ENCODE results near the gene FKBP1A. TPM values are rescaled to one million over a fixed set of nuclear protein-coding genes. Genes with fewer than 3 reads are reported as not detected.

The FKBP1A gene
- total RNA-seq, 1 donor from 2014 or later = 291 TPM

DNA sequence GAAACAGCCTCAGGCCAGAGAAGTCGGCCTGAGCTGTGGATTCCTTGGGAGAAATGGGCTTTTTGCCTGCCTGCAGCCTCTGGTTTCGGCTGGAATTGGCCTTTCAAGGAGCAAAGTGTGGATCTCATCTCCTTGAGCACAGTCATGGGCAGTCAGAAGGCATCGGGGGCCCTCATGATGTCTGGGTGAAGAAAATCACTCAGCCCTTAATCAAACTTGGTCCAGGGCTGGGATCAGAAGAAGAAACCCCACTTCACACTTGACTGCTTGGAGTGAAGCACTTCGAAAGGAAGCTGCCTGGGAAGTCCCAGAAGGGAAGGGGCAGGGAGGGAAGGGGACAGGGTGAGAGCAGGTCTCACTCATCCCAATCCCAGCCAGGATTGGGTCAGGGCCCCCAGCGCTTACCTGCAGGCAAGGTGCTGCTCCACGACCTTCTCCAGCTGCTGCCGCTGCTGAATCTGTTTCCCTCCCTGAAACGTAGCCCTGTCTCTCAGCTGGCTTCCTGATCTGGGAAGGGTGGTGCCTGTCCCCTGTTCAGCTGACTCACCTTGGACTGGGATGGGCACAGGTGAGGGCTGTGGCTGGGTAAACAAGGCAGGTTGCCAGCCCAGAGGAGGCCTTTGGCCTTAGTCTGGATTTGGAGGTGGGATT, 64.0 kb downstream of the FKBP1A start, which contains the start of gene SDCBP2:
Gene SDCBP2 (minus strand): TSS at position 460 of the 651 bp plus-strand sequence. CDS start 8,723 bp downstream, outside the sequence.
- TF ChIP-seq, protein P1, sequence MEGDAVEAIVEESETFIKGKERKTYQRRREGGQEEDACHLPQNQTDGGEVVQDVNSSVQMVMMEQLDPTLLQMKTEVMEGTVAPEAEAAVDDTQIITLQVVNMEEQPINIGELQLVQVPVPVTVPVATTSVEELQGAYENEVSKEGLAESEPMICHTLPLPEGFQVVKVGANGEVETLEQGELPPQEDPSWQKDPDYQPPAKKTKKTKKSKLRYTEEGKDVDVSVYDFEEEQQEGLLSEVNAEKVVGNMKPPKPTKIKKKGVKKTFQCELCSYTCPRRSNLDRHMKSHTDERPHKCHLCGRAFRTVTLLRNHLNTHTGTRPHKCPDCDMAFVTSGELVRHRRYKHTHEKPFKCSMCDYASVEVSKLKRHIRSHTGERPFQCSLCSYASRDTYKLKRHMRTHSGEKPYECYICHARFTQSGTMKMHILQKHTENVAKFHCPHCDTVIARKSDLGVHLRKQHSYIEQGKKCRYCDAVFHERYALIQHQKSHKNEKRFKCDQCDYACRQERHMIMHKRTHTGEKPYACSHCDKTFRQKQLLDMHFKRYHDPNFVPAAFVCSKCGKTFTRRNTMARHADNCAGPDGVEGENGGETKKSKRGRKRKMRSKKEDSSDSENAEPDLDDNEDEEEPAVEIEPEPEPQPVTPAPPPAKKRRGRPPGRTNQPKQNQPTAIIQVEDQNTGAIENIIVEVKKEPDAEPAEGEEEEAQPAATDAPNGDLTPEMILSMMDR (IDR thresholded peaks at IDR 0.05) = no peak
- peak; percentile 32 to 56 for ATAC-seq
- intact Hi-C loops (cut with DNase I) = no loop called here
- Histone ChIP-seq H3K4me3 (no peak within 1 kb of the TSS), H3K4me1 (peaks cover 74% of the 10 kb centered on the region), H3K27ac (peak within 1 kb of the TSS; percentile 98), H3K9me3 (no peaks in the 10 kb centered on the region), H3K36me3 (no peaks in the 10 kb centered on the region), H3K27me3 (ENCODE audit: low read depth) (no peaks in the 10 kb centered on the region)
- peak; percentile 72 for DNase-seq

DNA sequence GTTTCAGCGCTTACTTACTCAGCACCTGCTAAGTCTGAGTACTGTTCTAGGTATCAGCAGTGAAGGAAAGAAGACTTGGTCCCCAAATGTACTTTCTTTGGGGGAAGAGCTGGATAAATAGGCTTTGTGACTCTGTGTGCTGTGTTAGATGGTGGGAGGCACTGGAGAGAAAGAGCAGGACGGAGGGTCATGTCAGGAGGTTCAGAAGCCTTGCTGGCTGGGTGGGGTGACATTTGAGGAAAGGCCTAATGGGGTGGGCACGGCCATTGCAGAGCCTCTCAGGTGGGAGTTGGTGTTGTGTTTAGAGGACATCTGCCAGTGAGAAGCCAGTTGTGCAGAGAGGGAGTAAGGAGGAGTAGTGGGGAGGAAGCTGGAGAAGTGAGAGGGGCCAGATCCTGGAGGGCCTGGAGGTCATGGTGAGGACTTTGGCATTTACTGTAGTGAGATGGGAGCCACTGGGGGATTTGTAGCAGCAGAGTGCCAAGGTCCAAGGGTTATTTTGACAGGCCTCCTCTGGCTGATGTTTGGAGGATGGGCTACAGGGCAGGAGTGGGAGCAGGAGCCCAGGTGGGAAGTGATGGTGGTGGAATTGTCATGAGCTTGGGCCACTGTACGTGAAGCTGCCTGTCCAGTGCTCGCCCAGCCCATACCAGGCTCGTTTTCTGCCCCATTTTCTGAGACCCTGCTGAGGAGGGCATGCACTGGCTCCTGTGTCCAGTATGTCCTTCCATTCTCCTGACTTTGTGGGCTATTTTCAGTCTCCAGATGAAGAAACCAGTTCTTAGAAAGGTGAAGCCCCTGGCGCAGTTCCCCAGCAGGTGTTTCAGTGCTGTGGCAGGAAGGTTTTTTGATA, 64.8 kb downstream of the FKBP1A start:
- H3K4me3 ChIP-seq = no peak overlapping the region
- ATAC-seq (no peak), DNase-seq (no peak)

DNA sequence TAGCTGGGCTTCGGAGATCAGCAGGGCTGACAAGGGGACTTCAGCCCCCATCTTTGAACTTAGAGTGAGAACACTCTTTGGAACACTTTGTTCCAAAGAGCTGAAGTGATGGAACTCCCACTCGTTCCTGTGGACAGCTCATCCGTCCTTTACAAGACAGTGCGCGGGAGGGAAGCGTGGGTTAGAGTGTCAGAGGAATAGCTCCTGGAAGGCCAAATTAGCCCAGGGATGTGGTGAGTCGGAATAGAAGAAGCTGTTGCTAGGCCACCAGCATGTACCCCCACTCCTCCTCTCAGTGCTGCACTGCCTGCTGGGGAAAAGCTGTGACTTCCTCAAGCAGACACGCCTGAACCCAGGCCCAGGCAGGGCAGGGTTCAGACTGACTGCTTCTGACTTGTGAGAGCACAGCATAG, 65.6 kb downstream of the FKBP1A start:
- intact Hi-C loops (cut with DNase I) = no loop called here
- TF ChIP-seq, protein P1 (IDR thresholded peaks at IDR 0.05) = no peak
- ATAC-seq = peak; percentile 6 to 17

More for the DNA sequence above, 64.8 kb downstream of the FKBP1A start:
- TF ChIP-seq, protein P1 (IDR thresholded peaks at IDR 0.05) = no peak
- Histone ChIP-seq H3K4me1 (peaks cover 70% of the 10 kb centered on the region), H3K27ac (peak overlapping the region; percentile 98), H3K9me3 (no peaks in the 10 kb centered on the region), H3K36me3 (no peaks in the 10 kb centered on the region), H3K27me3 (ENCODE audit: low read depth) (no peaks in the 10 kb centered on the region)
- intact Hi-C loops (cut with DNase I) = no loop called here

DNA sequence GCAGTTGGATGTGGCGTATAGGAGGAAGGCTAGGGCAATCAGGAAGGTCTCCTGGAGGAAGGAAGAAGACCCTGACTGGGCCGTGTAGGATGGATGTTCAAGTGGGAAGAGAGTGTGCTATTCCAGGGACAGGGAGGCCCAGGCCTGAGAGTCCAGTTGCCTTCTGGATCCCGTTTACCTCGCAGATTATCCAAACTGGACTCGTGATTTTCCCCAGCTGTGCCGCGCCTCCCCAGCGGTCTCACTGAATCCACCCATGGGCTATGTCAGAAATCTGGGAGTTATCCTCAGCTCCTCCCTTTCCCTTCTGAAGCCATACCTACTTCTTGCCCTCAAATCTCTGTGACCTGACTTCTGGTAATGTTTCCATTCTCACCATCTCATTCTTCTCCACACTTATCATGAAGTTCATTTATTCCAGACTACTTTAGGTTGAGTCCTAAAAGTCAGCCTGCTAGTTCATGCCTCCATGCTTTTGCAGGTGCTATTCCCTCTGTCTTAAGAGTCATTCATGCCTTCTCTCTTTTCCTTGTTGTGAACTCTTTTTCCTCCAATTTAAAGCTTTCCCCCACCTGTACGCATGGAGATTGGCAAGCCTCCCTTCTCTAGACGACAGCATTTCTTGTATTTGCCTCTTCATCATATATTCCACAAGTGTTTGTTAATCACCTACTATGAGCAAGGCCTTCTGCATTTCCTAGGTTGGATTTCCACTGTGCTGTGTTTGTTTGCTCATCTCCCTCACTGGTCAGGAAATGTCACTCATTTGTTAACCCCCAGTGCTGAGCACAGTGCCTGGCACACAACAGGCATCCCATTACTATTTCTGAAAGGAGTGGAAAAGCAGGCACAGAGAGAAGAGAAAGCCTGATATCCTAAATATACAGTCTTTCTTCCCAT, 66.6 kb downstream of the FKBP1A start:
- H3K4me1 ChIP-seq = peaks cover 71% of the 10 kb centered on the region
- no peak for ATAC-seq
- intact Hi-C loops (cut with DNase I) = no loop called here

More for the DNA sequence above, 65.6 kb downstream of the FKBP1A start:
- H3K27ac ChIP-seq = peak overlapping the region; percentile 98
- H3K4me3 ChIP-seq = no peak overlapping the region
- H3K27me3 ChIP-seq (ENCODE audit: low read depth) = no peaks in the 10 kb centered on the region
- peak; percentile 84 for DNase-seq
- H3K36me3 ChIP-seq = no peaks in the 10 kb centered on the region
- H3K4me1 ChIP-seq = peaks cover 68% of the 10 kb centered on the region
- H3K9me3 ChIP-seq = no peaks in the 10 kb centered on the region

More for the DNA sequence above, 66.6 kb downstream of the FKBP1A start:
- Histone ChIP-seq H3K4me3 (peak overlapping the region; percentile 77), H3K27ac (peak overlapping the region; percentile 98), H3K9me3 (no peaks in the 10 kb centered on the region), H3K27me3 (ENCODE audit: low read depth) (no peaks in the 10 kb centered on the region), H3K36me3 (no peaks in the 10 kb centered on the region)
- no peak for DNase-seq
- TF ChIP-seq, protein P1 (IDR thresholded peaks at IDR 0.05) = no peak
